HG03196 (cell line): ENCODE results near the gene AAK1.
"Not testable (repeated sequence)": the region's sequence is repeated elsewhere in the genome, so short reads cannot be mapped to it uniquely, and the experiment has no call there.

ENCODE experiments used
- ATAC-seq: cut with Tn5 transposase; IDR thresholded peaks from one replicate; pipeline ENCODE4 v1.9.1; 2021; ENCODE audit not compliant: unreplicated experiment

Gene AAK1

DNA sequence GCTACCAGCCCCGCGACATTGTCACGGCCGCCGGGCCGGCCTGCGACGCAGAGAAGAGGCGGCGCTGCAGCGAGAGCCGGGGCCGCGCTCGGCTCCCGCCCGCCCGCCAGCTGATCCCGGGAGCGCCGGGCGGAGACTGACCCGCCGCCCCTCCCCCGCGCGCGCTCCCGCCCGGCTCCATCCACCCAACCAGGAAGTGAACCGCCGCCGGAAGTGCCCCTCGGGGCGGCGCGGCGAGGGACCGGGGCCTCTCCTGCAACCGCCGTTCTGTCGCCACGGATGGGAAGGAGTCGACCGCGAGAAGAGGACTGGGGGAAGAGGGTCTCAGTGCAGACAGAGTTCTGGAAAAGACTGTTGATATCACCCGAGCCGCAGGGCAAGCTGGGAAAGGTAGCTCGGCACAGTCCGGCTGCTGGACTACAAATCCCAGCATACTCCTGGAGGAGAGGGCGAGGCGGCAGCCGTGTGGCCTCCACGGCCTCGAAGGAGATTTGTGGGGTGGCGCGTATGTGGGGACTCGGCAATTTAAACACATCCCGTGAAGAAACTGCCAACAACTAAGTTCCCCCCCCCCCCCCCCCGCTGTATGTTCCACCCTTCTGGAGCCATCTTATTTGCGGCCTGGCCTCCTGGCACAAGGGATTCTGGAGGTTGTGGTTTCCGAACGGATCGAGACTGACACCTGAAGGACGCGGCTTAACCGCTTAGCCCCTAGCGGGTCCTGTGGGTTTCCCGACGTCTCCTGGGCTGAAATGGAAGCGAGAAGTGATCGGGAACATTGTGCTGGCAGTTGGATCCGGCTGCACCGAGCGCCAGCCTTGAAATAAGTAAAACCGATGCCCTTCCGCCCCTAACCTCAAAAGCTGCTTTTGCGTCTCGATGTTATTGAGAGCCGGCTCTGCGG, at the start of gene AAK1:
AAK1 (minus strand) TSS at position 138 of the 904 bp plus-strand sequence. CDS start 699 bp downstream, outside the sequence.
- peak; percentile 44 for ATAC-seq

DNA sequence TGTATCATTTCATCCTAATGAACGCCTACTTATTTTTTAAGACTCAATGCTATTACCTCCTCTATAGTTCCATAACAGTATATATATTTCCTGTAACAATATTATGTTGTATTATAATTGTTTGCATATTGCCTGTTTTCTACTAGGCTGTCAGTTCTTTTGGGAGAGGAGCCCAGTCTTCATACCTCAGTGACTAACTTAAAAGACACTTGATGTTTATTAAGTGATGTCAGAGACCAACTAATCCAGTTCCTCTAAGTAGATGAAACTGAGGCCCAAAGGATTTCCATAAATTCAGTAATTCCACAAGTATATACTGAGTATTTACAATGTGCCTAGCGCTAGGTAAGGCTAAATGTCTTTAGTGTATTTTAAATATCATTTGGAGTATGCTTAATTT, 48.9 kb upstream of the AAK1 start:
- no peak for ATAC-seq

- no peak for ATAC-seq
Measured at GRCh38 chr2:69689969-69690368, 46.4 kb upstream of the AAK1 start.

DNA sequence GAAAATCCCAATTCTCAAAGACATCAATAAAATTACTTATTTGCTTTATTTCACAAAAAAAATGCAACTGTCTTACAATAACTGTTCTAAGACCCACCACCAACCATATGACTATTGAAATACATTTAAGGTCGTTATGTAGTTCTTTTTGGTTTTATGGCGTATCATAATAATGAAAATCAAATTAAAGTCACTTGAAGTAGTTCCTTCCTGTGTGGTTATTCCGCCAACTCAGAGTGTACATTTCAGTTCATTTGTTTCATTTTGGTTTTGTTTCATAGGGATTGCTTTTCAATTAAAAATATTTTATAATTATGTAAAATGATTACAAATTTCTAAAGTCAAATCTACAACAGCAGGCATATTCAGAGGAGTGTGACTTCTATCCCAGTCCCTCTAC, 45.9 kb upstream of the AAK1 start:
- ATAC-seq = no peak

DNA sequence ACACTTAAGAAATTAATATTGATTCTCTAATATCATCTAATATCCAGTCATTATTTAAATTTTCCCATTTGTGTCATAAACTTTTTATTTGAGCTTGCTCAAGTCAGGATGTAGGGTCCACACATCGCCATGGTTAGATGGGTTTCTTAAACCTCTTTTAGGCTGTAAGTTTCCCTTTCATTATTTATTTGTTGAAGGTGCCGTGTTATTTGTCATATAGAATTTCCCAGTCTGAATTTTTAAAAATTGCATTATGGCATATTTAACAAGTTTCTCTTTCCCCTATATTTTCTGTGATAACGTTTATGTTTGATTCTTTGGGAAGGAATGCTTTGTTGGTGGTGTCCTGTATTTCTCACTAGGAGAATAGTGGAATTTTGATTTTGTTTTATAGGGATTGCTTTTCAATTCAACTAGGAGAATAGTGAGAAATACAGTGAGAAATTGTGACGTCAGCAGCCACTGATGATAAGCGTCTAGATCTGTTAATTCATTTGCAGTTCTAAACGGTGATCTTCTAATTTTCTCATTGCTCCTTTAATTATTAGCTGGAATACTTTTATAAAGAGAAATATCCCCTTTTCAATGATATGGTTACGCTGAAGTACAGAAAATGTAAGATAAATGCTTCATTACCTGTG, 44.6 kb upstream of the AAK1 start:
- ATAC-seq = no peak

DNA sequence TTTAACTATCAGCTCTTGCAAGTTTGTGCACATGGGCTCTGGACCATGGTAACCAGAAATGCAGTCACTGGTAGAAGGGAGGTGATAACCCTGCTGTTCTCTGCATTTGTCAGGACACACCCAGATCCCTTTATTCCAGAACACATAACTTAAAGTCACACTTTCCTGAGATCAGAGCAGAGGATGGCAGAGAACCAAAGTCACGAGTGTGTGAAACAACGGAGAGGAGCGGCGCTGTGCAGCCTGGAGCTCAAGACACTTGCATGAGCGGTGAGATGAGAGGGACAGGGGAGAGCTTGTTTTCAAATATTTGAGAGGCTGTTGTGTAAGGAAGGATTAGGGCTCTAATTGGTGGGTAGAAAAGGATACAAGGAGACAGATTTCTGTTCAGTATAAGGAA, 43.3 kb upstream of the AAK1 start:
- ATAC-seq = no peak

DNA sequence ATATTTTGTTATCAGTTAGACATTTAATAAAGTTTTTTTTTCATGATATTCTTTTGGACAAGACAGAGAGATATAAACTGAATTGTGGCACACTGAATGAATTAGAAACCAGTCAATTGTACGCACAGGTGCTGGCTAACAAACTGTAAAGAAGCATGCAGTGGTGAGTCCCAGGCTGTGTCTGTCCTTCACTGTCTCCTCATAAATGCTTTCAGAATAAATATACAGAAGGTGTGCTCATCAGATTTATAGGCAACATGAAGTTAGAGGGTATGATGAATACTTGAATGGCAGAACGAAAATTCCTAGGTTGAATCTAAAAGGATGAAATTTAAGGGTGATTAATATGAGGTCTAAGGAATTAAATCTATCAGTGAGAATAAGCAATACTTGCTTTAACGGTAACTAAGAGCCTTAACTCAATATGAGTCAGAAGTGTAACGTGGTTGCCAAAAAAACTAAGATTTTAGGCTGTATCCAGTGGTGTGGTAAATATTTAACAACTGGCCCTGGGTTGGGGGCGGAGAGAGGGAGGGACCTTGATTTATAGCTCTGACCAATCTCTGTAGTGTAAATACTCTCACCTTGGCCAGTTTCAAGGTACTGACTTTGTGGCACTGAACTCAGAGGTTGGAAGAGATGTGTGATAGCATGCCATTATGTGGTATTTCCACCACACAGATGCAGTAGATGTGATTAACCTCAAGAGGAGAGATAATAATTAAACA, 41.9 kb upstream of the AAK1 start:
- no peak for ATAC-seq

- ATAC-seq = no peak
Measured at GRCh38 chr2:69683170-69683971, 39.8 kb upstream of the AAK1 start.

- no peak for ATAC-seq
Measured at GRCh38 chr2:69682525-69682924, 39.0 kb upstream of the AAK1 start.

DNA sequence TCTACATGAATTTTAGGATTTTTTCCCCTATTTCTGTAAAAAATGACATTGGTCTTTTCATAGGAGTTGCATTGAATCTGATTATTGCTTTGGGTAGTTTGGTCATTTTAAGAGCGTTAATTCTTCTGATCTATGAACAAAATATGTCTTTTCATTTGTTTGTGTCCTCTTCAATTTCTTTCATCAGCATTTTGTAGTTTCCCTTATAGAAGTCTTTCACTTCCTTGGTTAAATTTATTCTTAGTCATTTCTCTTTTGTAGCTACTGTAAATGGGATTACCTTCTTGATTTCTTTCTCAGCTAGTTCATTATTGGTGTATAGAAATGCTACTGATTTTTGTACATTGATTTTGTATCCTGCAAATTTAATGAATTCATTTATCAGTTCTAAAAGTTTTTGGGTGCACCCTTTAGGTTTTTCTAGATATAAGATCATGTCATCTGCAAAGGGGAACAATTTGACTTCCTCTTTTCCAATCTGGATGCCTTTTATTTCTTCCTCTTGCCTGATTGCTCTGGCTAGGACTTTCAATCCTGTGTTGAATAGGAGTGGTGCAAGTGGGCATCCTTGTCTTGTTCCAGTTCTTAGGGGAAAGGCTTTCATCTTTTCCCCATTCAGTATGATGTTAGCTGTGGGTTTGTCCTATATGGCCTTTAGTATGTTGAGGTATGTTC, 36.6 kb upstream of the AAK1 start:
- ATAC-seq = no peak

- no peak for ATAC-seq
Measured at GRCh38 chr2:69677914-69678313, 34.4 kb upstream of the AAK1 start.

GRCh38 chr2:69676146-69676545, 32.6 kb upstream of the AAK1 start:
- ATAC-seq = no peak

- no peak for ATAC-seq
Measured at GRCh38 chr2:69674316-69674670, 30.8 kb upstream of the AAK1 start.

- not testable (repeated sequence) for ATAC-seq
Measured at GRCh38 chr2:69673098-69673497, 29.6 kb upstream of the AAK1 start.

- ATAC-seq = no peak
Measured at GRCh38 chr2:69669666-69670065, 26.1 kb upstream of the AAK1 start.

GRCh38 chr2:69668598-69668997, 25.1 kb upstream of the AAK1 start:
- no peak for ATAC-seq

- ATAC-seq = no peak
Measured at GRCh38 chr2:69667805-69668382, 24.4 kb upstream of the AAK1 start.

DNA sequence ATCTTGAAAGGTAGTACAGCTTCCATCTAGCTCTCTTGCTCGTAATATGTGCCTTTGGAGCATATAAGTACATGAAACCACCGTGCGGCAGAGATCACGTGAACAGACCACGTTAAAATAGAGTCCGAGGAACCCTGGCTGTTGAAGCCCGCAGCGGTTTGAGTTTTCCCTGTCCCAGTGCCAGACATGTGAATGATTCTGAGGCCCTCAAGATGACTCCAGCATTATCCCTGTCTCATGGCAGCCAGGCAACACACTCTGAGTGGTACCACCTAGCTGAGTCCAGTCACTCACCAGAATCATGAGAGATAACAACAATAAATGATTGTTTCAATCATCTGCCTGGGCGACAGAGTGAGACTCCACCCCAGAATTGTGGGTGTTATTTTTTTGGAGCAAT, 21.6 kb upstream of the AAK1 start:
- no peak for ATAC-seq

DNA sequence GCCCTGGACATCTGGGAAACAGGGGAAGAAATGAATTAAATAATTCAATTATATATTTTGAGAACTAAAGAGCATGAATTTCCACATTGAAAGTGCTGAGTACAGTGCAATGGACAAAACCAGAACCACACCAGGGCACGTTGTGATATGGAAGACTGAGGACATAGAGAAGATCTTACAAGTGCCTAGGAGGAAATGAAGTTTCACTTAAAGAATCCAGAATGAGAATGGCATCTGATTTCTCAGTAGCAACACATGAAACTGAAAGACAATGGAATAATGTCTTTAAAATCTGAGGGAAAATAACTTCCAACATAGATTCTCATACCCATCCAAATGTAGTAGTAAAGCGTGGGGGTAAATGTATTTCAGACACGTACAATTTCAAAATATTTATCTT, 20.3 kb upstream of the AAK1 start:
- ATAC-seq = no peak

- not testable (repeated sequence) for ATAC-seq
Measured at GRCh38 chr2:69662547-69662946, 19.0 kb upstream of the AAK1 start.
